Type B pancreatic cell (in vitro differentiated cells): ENCODE results near the gene RTN4IP1. TPM values are rescaled to one million over a fixed set of nuclear protein-coding genes. Genes with fewer than 3 reads are reported as not detected.
A peak's percentile ranks its signal among the peaks of the same experiment; 100 is the strongest.
"Not testable (repeated sequence)": the region's sequence is repeated elsewhere in the genome, so short reads cannot be mapped to it uniquely, and the experiment has no call there.

Source experiments
- DNase-seq: peaks from one replicate; pipeline ENCODE4 v3.0.0; 2021; ENCODE audit warnings: mixed read lengths; ENCODE audit not compliant: unreplicated experiment; ENCODE audit errors: extremely low spot score
- H3K27ac Mint-ChIP-seq: 2 replicates; pipeline ENCODE4 v1.8.0; 2021; ENCODE audit warnings: mild to moderate bottlenecking, mixed read lengths
- H3K27me3 Mint-ChIP-seq: 2 replicates; pipeline ENCODE4 v1.8.0; 2021; ENCODE audit warnings: mixed read lengths
- H3K36me3 Mint-ChIP-seq: 2 replicates; pipeline ENCODE4 v1.8.0; 2021; ENCODE audit warnings: mixed read lengths
- H3K4me1 Mint-ChIP-seq: one replicate; pipeline ENCODE4 v1.8.0; 2021; ENCODE audit warnings: mixed read lengths; ENCODE audit not compliant: unreplicated experiment
- H3K4me3 Mint-ChIP-seq: 2 replicates; pipeline ENCODE4 v1.8.0; 2021; ENCODE audit warnings: mild to moderate bottlenecking, mixed read lengths
- H3K9me3 Mint-ChIP-seq: 2 replicates; pipeline ENCODE4 v1.8.0; 2021; ENCODE audit warnings: mixed read lengths
- CTCF ChIP-seq: fragments of 200-600 bp; sonication (generic); conservative IDR thresholded peaks from 2 replicates; pipeline ENCODE4 v1.5.0; 2021; ENCODE audit warnings: antibody characterized with exemption, mild to moderate bottlenecking
- total RNA-seq: library from RNA; stranded (reverse); gene quantifications from 2 replicates; pipeline ENCODE4 v1.2.1, GENCODE V29; 2021; ENCODE audit warnings: low replicate concordance

Gene RTN4IP1
- total RNA-seq, 1 donor from 2014 or later: 8.6 TPM

GRCh38 chr6:106549521-106549920, 79.8 kb downstream of the RTN4IP1 start:
- Mint-ChIP-seq H3K9me3 (peaks cover 4% of the 10 kb centered on the region), H3K4me3 (no peak overlapping the region), H3K36me3 (no peaks in the 10 kb centered on the region), H3K27me3 (no peaks in the 10 kb centered on the region), H3K4me1 (peaks cover 17% of the 10 kb centered on the region), H3K27ac (no peak overlapping the region)
- no peak for TF ChIP-seq CTCF
- DNase-seq: no peak

DNA sequence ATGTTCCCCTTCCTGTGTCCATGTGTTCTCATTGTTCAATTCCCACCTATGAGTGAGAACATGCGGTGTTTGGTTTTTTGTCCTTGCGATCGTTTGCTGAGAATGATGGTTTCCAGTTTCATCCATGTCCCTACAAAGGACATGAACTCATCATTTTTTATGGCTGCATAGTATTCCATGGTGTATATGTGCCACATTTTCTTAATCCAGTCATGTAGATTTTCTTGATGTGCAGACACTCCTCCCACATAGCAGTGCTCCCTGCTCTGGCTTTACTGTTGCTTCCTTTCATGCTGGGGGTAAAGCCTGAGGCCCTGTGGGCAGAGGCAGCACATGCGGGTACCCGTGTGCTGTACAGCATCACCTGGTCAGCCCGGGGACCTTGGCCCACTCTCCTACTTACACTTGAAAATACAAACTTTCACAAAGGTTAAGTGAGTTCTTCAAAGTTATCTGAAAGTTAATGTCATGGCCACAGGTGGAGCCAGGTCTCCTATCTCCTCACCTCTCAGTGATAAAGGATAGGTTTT, 80.3 kb downstream of the RTN4IP1 start:
- not testable (repeated sequence) for H3K27me3 Mint-ChIP-seq, H3K9me3 Mint-ChIP-seq, H3K36me3 Mint-ChIP-seq, H3K27ac Mint-ChIP-seq, H3K4me3 Mint-ChIP-seq, DNase-seq
- peaks cover 17% of the 10 kb centered on the region for H3K4me1 Mint-ChIP-seq

DNA sequence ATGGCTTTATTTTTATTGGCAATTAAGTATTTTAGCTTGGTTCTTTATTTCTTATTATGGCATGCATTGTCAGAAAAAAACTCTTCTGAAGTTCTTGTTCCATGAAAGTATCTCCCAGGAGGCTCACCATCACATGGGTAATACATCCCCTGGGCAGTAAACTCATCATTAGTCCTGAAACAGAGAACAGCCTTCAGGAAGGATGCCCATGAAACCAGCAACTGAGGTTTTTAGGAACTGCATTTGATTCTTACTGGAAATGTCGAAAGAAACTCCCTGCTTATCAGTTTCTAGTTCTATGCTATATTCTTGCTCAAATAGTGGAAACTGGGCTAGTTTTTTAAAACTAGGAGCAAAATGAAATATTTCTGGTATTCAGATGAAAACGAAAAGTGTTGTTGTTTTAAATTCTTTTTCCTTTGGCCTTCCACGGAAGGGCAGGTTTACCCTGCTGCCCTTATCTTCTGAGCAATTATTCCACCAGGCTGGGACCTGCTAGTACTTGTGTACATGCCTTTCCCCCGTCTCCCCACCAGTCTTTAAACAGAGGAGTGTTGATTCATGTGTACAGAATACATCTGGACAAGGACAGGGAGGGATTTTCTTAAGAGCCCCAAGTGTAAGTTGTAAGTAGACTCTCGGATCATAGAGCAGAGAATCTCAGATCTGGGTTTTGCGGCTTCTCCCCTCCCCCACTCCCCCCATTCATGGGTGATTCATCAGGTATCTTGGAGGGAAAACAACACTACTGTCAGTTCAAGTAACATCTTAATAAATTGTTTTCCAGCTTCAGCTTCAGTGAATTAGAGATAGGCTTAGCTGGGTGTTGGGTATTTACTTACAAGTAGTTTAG, 81.5 kb downstream of the RTN4IP1 start:
- Mint-ChIP-seq H3K4me1 (peaks cover 17% of the 10 kb centered on the region), H3K36me3 (no peaks in the 10 kb centered on the region), H3K27me3 (no peaks in the 10 kb centered on the region), H3K4me3 (no peak overlapping the region), H3K9me3 (peaks cover 4% of the 10 kb centered on the region), H3K27ac (peak overlapping the region; percentile 89)
- DNase-seq: no peak
- no peak for TF ChIP-seq CTCF

GRCh38 chr6:106546691-106547414, 82.4 kb downstream of the RTN4IP1 start:
- peaks cover 4% of the 10 kb centered on the region for H3K9me3 Mint-ChIP-seq
- TF ChIP-seq CTCF: no peak
- peak overlapping the region; percentile 37 for H3K4me3 Mint-ChIP-seq
- H3K27me3 Mint-ChIP-seq: no peaks in the 10 kb centered on the region
- DNase-seq: no peak
- no peaks in the 10 kb centered on the region for H3K36me3 Mint-ChIP-seq
- peaks cover 17% of the 10 kb centered on the region for H3K4me1 Mint-ChIP-seq
- H3K27ac Mint-ChIP-seq: peak overlapping the region; percentile 89

GRCh38 chr6:106546261-106546690, 83.0 kb downstream of the RTN4IP1 start:
- peak overlapping the region; percentile 89 for H3K27ac Mint-ChIP-seq
- H3K27me3 Mint-ChIP-seq: no peaks in the 10 kb centered on the region
- no peak for DNase-seq
- peaks cover 17% of the 10 kb centered on the region for H3K4me1 Mint-ChIP-seq
- no peak for TF ChIP-seq CTCF
- peaks cover 3% of the 10 kb centered on the region for H3K9me3 Mint-ChIP-seq
- no peak overlapping the region for H3K4me3 Mint-ChIP-seq
- H3K36me3 Mint-ChIP-seq: no peaks in the 10 kb centered on the region

GRCh38 chr6:106540907-106541306, 88.4 kb downstream of the RTN4IP1 start:
- Mint-ChIP-seq H3K4me3 (no peak overlapping the region), H3K27me3 (peaks cover 3% of the 10 kb centered on the region), H3K27ac (no peak overlapping the region), H3K36me3 (no peaks in the 10 kb centered on the region), H3K9me3 (peaks cover 5% of the 10 kb centered on the region), H3K4me1 (peaks cover 5% of the 10 kb centered on the region)
- no peak for TF ChIP-seq CTCF
- DNase-seq: no peak
